Measurements from ENCODE around the gene PTGDS. TPM values are rescaled to one million over a fixed set of nuclear protein-coding genes. Genes with fewer than 3 reads are reported as not detected.

Gene PTGDS
- polyA plus RNA-seq, 4 donors = 27.8 to 104 (median 33.5) TPM

DNA sequence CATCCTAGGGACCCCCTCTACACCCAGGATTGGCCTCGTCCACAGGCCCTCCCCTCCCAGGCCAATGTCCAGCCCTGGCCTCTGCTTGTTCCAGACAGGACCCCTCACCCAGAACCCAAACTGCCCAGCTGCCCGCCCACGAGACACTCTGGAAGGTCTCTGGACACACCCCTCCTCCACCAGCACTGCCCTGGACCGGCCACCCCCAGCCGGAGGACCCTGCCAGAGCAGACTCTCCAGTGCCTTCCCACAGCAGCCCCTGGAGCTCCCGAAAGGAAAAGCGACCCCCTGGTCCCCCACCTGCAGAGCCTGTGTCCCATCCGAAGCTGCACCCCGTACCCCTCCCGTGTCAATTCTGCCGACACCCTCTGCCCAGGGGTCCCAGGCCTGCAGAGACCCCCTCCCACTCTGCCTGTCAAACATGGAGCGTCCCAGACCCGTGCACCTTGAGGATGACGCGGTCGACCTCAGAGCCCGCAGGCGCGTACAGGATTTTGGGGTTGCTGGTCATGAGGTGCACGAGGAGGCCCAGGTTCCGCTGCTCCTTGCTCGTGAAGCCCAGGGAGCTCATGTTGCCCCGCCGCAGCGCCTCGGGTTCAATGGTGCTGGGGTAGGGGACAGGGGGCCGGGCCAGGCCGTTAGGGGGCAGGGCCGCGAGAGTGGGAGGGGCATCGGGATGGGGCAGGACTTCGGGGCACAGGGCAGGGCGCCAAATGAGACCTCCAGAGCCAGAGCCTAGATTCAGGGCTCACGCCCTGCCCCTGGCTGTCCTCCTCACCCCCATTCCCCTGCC is 42.8 kb downstream of the PTGDS start:
- DNase-seq (ENCODE audit: low read depth in 4 of 4, low spot score in 3 of 4) = no peak

- no peak for DNase-seq (ENCODE audit: low read depth in 4 of 4, low spot score in 3 of 4)
These were observed 43.7 kb downstream of the PTGDS start for GRCh38 chr9:137020771-137021567.

DNA sequence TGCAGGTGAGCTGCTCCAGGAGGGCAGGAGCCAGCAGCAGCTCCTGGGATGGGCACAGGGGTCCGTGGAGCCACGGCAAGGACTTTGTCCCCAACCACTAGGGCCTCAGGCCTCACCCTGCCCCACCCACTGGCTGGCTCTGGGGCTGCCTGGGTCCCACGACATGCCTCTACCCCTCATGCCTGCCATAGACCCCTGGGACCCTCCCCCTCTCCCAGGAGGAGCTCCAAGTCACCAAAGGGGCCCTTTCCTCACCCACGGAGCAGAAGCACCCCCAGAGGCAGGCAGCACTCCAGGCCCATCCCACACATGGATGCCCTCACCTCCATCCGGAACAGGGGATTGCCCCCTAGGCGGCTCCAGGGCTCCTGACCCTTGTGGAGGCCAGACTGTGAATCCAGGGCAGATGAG is 44.3 kb downstream of the PTGDS start:
- no peak for DNase-seq (ENCODE audit: low read depth in 4 of 4, low spot score in 3 of 4)

- no peak for DNase-seq (ENCODE audit: low read depth in 4 of 4, low spot score in 3 of 4)
These were observed 44.8 kb downstream of the PTGDS start for GRCh38 chr9:137021979-137022661.

DNA sequence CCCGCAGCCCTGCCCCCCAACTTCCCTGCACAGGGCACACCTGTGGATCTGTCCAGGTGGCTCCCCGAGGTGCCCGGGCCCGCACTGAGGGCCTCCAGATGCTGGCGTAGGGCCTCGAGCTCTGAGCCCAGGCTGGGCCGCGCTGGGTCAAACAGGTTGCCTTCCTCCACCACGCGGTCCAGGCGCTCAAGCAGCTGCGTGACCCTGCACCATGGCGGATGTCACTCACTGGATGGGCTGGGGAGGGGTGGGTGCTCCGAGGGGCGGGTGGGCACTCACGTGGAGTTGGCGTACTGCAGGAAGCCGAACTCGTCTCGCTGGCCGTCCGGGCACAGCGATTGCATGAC is 45.3 kb downstream of the PTGDS start:
- DNase-seq (ENCODE audit: low read depth in 4 of 4, low spot score in 3 of 4) = no peak

DNA sequence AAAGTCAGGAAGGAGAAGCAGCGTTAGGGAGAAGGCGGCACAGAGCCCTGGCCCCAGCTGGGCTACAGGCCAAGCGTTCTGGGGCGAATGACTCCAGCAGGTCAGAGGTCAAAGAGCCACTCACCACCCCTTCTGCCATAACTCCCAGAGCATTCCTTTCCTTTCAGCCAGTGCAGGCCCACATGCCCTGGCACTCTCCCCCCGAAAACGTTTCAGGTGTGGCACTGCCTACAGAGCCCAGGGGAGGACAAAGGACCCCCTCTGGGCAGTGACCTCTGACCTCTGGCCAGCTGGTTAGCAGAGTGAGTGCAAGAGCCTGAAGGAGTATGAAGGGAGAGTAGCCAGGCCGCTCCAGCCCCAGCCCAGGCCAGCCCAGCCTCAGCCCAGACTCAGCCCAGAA is 45.9 kb downstream of the PTGDS start:
- no peak for DNase-seq (ENCODE audit: low read depth in 4 of 4, low spot score in 3 of 4)

DNA sequence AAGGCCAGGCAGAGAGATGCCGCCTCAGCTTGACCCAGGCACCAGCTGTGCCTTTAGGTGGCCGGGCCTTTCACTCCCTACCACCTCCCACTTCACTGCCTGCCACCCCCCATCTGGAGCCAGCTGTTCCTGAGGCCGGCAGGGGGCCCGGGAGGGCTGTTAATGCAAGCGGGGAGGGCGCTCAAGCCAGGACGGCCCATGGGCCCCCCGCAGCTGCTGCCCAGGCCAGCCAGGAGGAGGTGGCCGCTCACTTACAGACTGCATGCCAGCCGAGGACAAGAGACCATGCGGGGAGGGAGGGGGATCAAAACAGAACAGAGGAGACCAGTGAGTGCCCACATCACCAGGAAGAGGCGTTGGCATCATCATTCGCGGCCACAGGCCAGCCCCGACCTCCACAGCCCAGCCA is 46.3 kb downstream of the PTGDS start:
- no peak for DNase-seq (ENCODE audit: low read depth in 4 of 4, low spot score in 3 of 4)

GRCh38 chr9:137025517-137025966 is 48.2 kb downstream of the PTGDS start:
- peak in 3 of 4 donors; percentile 62 to 74 (median 66) for DNase-seq (ENCODE audit: low read depth in 4 of 4, low spot score in 3 of 4)

DNA sequence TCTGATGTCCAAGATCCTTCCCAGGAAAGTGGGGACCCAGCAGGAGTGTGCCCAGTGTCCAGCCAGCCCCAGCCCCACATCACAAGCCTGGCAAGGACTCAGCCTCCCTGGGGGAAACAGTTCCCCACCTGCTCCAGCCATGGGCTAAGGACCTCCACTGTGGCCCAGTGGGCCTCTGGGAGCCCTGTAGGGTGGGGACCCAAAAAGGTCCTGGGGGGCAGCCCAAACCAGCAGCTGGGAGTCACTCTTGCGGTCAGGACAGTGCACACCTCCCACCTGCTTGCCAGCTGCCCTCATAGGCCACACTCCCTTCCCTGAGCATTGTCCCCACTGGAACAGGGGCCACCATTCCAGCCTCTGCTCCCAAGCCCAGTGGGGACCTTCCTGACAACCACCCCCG is 49.1 kb downstream of the PTGDS start:
- DNase-seq (ENCODE audit: low read depth in 4 of 4, low spot score in 3 of 4) = no peak

GRCh38 chr9:137026828-137027227 is 49.5 kb downstream of the PTGDS start:
- no peak for DNase-seq (ENCODE audit: low read depth in 4 of 4, low spot score in 3 of 4)

DNA sequence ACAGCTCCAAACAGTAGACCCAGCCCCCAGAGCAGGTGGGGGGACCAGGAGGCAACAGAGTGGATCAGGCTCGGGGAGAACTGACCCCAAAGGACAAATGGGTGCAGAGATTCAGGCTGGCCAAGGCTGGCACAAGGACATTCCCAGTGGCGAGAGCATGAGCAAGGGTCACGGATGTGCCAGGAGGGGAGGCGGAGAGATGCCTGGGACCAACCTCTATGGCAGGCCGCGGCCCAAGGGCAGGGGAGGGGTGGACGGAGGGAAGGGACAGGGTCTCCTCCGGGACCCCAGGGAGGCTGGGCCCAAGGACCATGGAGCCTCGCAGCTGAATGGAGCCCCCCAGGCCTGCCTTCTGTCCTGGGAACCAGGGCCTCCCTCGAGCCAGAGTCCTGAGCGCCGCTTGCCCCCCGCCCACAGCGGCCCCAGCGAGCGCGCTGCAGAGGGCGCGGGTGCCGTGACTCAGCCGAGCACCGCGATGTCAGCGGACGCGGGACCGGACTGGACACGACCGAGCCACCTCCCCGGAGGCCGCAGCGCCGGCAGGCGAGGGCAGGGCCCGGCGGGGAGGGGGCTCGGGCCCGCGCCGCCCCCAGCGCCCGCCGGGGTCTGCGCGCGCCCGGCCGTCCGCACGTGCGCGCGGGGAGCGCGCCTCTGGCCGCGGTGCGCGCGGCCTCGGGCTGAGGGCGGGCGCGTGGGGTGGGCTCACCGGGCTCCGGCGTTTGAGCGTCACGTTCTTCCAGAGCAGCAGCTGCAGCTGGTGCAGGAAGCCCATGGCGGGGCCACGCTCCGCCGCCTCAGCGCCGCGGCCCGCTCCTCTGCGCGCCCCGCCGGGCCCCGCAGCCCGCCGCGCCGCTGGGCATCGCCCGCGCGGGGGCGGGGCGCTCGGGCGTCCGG is 50.3 kb downstream of the PTGDS start, which contains the start of gene ABCA2:
TSS of gene ABCA2 (minus strand) at position 869 of the 894 bp plus-strand sequence. CDS start at position 772, 97 bp downstream.
- no peak for DNase-seq (ENCODE audit: low read depth in 4 of 4, low spot score in 3 of 4)

DNA sequence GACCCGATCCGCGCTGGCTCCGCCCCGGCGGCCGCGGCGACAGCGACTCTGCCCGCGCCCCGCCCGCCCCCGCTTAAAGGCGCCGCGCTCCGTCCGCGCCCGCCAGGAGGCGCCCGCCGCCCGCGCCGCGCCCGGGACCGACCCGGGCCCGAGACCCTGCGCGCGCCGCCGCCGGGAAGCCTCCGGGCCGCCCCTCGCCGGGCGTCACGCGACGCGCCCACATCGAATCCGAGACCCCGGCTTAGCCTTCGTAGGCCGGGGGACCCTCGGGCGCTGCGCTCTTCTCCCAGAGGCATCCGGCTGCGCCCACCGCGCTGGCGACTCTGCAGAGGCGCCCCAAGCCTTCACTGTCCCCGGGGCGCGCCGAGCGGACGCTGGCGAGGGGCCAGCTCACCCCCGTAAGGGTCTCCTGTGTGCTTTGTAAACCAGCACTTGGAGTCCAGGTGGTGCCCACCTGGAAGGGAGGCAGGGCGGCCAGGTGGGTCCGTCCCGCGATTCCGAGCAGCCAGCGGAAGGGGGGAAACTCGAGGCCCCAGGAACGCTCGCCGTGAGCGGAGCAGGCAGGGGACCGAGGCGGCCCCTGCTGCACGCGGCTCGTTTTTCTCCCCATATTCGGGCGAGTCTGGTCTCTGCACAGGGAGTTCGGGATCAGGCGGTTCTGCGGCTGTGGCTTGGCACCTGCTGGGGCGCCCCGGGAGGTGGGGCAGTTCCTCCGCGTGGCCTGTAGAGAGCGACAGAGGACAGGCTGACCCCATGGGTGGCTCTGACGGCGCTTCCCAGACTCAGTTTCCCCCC is 51.2 kb downstream of the PTGDS start:
- no peak for DNase-seq (ENCODE audit: low read depth in 4 of 4, low spot score in 3 of 4)

- no peak for DNase-seq (ENCODE audit: low read depth in 4 of 4, low spot score in 3 of 4)
These were observed 52.0 kb downstream of the PTGDS start for GRCh38 chr9:137029058-137029936.

DNA sequence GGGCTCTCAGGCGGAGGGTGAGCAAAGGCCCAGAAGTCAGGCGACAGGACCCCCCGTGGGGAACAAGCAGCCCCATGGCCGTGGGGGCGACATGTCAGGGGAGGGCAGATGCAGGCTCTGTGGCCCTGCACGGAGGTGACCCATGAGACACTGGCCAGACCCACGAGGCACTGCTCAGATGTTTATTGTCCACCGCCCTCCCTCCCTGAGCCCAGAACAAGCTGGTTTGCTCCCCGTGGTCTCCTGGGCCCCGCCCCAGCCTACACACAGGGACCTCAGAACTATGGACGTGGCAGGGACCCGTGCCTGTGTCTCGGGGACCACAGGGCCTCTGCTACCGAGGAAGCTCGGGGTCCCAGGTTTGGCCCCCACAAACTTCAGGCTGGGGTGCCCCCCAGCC is 52.7 kb downstream of the PTGDS start:
- no peak for DNase-seq (ENCODE audit: low read depth in 4 of 4, low spot score in 3 of 4)

DNA sequence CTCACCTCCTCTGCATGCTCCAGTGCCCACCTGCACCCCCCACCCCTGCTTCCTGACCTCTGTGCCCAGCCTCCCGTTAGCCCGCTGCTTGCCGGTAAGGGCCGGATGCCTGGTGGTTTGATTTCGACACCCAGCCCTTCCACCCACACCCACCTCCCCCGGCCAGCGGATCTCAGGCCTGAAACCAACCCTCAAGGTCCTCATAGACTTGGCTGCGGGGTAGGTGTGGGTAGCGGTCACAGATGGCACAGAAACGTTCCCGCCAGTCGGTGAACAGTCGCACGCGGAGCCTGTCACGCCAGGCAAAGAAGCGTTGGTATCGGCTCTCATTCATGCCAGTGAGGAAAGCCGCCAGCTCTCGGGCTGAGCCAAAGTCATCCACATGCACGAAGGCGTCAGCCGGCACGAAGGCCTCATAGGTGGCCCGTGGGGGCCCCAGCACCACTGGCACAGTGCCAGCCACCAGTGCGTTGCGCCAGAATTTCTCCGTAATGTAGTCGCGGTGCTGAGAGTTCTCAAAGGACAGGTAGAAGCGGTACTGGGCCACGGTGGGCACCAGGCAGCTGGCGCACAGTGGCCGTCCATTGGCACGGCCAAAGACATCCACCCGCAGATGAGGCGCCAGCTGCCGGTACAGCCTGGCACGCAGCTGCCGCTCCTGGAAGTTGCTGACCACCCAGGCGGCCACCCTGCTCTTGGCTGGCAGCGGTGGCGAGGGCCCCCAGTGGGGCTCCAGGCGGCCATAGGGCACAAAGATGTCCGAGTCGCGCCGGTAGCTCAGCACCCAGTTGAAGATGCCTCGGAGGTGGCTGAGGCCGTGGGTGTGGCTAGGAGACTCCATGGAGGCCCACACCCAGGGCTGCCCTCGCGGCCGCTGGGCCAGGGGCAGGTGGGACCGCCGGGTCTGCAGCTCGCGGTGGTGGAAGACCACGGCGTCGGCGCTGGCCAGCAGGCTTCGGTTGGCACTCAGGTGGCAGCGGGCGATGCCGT is 53.5 kb downstream of the PTGDS start:
- DNase-seq (ENCODE audit: low read depth in 4 of 4, low spot score in 3 of 4) = no peak

Measured in right renal pelvis (tissue), 4 donors.